Measurements from ENCODE around the gene FIS1. TPM values are rescaled to one million over a fixed set of nuclear protein-coding genes. Genes with fewer than 3 reads are reported as not detected.

FIS1 gene
- total and polyA plus RNA-seq, 2 experiments from 2014 or later = 130 to 131 TPM

DNA sequence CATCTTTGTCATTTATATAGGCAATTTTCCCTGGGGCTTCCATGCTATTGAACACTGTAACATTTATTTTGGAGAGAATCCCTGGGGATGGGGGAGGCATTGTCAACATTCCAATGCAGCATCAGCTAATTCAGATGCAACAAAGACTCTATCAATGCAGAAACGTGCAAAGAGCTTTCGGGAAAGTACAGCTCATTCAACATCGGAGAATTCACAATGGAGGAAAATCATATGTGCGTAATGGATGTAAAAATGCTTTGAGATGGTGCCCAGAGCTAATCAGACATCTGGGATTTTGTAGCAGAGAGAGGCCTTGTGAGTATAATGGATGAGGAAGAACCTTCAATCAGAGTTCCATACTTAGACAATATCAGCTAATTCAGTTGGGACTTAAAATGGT is 28.3 kb upstream of the FIS1 start:
- Histone ChIP-seq H2AFZ (no peak overlapping the region), H3K27me3 (ENCODE audit: insufficient read depth) (no peaks in the 10 kb centered on the region), H3K4me1 (ENCODE audit: insufficient read depth) (peaks cover 16% of the 10 kb centered on the region), H3K36me3 (ENCODE audit: insufficient read depth) (no peaks in the 10 kb centered on the region), H3K27ac (ENCODE audit: low read depth) (peak overlapping the region; percentile 21; the same call in 1 of the 2 replicates), H3K4me3 (no peak overlapping the region), H4K20me1 (replicated peaks; ENCODE audit: insufficient read depth) (no peaks in the 10 kb centered on the region), H3F3A (replicated peaks; ENCODE audit: low read depth) (0 out of 2 replicates have a peak, but pooled peaks cover 2% of the 10 kb centered on the region), H3K9me2 (ENCODE audit: insufficient read depth) (no peaks in the 10 kb centered on the region; the same call in 1 of the 2 replicates), H3K4me2 (peak overlapping the region; percentile 31; the same call in 1 of the 2 replicates), H3K79me2 (replicated peaks; ENCODE audit: insufficient read depth) (no peaks in the 10 kb centered on the region)
- ATAC-seq (peak; percentile 69), DNase-seq (ENCODE audit: low spot score) (peak; percentile 59)
- Mint-ChIP-seq H3K36me3 (ENCODE audit: low read depth) (peaks cover 10% of the 10 kb centered on the region), H3K4me1 (peaks cover 14% of the 10 kb centered on the region), H3K27ac (0 out of 2 replicates have a peak overlapping the region, but pooled peaks have one; percentile 18), H3K4me3 (peak overlapping the region; percentile 0; the same call in 1 of the 3 replicates), H3K27me3 (ENCODE audit: insufficient read depth, low read depth, poor library complexity) (peaks cover 13% of the 10 kb centered on the region), H3K9me3 (peaks cover 4% of the 10 kb centered on the region; the same call in 2 of the 3 replicates)
- TF ChIP-seq JUNB (IDR thresholded peaks at IDR 0.05; ENCODE audit: unreplicated experiment) (no peak), STAT1 (IDR thresholded peaks at IDR 0.05; ENCODE audit: unreplicated experiment) (no peak), CREB1 (CRISPR knock-in tag; IDR thresholded peaks at IDR 0.05; ENCODE audit: low read depth) (no peak), POLR2AphosphoS5 (IDR thresholded peaks at IDR 0.05; ENCODE audit: low read depth) (no peak), EZH2phosphoT487 (IDR thresholded peaks at IDR 0.05; ENCODE audit: unreplicated experiment) (no peak), ZNF331 (CRISPR knock-in tag; IDR thresholded peaks at IDR 0.05; ENCODE audit: low read depth) (no peak), NANOG (IDR thresholded peaks at IDR 0.05; ENCODE audit: borderline replicate concordance) (no peak), ZNF114 (CRISPR knock-in tag; IDR thresholded peaks at IDR 0.05) (no peak), EZH2 (IDR thresholded peaks at IDR 0.05; ENCODE audit: low read depth, unreplicated experiment) (no peak)
- TF ChIP-seq, protein P1, sequence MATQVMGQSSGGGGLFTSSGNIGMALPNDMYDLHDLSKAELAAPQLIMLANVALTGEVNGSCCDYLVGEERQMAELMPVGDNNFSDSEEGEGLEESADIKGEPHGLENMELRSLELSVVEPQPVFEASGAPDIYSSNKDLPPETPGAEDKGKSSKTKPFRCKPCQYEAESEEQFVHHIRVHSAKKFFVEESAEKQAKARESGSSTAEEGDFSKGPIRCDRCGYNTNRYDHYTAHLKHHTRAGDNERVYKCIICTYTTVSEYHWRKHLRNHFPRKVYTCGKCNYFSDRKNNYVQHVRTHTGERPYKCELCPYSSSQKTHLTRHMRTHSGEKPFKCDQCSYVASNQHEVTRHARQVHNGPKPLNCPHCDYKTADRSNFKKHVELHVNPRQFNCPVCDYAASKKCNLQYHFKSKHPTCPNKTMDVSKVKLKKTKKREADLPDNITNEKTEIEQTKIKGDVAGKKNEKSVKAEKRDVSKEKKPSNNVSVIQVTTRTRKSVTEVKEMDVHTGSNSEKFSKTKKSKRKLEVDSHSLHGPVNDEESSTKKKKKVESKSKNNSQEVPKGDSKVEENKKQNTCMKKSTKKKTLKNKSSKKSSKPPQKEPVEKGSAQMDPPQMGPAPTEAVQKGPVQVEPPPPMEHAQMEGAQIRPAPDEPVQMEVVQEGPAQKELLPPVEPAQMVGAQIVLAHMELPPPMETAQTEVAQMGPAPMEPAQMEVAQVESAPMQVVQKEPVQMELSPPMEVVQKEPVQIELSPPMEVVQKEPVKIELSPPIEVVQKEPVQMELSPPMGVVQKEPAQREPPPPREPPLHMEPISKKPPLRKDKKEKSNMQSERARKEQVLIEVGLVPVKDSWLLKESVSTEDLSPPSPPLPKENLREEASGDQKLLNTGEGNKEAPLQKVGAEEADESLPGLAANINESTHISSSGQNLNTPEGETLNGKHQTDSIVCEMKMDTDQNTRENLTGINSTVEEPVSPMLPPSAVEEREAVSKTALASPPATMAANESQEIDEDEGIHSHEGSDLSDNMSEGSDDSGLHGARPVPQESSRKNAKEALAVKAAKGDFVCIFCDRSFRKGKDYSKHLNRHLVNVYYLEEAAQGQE (IDR thresholded peaks at IDR 0.05; ENCODE audit: unreplicated experiment) = no peak
- TF ChIP-seq, protein P2, sequence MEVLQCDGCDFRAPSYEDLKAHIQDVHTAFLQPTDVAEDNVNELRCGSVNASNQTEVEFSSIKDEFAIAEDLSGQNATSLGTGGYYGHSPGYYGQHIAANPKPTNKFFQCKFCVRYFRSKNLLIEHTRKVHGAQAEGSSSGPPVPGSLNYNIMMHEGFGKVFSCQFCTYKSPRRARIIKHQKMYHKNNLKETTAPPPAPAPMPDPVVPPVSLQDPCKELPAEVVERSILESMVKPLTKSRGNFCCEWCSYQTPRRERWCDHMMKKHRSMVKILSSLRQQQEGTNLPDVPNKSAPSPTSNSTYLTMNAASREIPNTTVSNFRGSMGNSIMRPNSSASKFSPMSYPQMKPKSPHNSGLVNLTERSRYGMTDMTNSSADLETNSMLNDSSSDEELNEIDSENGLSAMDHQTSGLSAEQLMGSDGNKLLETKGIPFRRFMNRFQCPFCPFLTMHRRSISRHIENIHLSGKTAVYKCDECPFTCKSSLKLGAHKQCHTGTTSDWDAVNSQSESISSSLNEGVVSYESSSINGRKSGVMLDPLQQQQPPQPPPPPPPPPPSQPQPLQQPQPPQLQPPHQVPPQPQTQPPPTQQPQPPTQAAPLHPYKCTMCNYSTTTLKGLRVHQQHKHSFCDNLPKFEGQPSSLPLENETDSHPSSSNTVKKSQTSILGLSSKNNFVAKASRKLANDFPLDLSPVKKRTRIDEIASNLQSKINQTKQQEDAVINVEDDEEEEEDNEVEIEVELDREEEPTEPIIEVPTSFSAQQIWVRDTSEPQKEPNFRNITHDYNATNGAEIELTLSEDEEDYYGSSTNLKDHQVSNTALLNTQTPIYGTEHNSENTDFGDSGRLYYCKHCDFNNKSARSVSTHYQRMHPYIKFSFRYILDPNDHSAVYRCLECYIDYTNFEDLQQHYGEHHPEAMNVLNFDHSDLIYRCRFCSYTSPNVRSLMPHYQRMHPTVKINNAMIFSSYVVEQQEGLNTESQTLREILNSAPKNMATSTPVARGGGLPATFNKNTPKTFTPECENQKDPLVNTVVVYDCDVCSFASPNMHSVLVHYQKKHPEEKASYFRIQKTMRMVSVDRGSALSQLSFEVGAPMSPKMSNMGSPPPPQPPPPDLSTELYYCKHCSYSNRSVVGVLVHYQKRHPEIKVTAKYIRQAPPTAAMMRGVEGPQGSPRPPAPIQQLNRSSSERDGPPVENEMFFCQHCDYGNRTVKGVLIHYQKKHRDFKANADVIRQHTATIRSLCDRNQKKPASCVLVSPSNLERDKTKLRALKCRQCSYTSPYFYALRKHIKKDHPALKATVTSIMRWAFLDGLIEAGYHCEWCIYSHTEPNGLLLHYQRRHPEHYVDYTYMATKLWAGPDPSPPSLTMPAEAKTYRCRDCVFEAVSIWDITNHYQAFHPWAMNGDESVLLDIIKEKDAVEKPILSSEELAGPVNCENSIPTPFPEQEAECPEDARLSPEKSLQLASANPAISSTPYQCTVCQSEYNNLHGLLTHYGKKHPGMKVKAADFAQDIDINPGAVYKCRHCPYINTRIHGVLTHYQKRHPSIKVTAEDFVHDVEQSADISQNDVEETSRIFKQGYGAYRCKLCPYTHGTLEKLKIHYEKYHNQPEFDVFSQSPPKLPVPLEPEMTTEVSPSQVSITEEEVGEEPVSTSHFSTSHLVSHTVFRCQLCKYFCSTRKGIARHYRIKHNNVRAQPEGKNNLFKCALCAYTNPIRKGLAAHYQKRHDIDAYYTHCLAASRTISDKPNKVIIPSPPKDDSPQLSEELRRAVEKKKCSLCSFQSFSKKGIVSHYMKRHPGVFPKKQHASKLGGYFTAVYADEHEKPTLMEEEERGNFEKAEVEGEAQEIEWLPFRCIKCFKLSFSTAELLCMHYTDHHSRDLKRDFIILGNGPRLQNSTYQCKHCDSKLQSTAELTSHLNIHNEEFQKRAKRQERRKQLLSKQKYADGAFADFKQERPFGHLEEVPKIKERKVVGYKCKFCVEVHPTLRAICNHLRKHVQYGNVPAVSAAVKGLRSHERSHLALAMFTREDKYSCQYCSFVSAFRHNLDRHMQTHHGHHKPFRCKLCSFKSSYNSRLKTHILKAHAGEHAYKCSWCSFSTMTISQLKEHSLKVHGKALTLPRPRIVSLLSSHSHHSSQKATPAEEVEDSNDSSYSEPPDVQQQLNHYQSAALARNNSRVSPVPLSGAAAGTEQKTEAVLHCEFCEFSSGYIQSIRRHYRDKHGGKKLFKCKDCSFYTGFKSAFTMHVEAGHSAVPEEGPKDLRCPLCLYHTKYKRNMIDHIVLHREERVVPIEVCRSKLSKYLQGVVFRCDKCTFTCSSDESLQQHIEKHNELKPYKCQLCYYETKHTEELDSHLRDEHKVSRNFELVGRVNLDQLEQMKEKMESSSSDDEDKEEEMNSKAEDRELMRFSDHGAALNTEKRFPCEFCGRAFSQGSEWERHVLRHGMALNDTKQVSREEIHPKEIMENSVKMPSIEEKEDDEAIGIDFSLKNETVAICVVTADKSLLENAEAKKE (CRISPR knock-in tag; IDR thresholded peaks at IDR 0.05) = no peak
- TF ChIP-seq, protein P3, sequence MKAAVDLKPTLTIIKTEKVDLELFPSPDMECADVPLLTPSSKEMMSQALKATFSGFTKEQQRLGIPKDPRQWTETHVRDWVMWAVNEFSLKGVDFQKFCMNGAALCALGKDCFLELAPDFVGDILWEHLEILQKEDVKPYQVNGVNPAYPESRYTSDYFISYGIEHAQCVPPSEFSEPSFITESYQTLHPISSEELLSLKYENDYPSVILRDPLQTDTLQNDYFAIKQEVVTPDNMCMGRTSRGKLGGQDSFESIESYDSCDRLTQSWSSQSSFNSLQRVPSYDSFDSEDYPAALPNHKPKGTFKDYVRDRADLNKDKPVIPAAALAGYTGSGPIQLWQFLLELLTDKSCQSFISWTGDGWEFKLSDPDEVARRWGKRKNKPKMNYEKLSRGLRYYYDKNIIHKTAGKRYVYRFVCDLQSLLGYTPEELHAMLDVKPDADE (IDR thresholded peaks at IDR 0.05) = no peak
- TF ChIP-seq, protein P4, sequence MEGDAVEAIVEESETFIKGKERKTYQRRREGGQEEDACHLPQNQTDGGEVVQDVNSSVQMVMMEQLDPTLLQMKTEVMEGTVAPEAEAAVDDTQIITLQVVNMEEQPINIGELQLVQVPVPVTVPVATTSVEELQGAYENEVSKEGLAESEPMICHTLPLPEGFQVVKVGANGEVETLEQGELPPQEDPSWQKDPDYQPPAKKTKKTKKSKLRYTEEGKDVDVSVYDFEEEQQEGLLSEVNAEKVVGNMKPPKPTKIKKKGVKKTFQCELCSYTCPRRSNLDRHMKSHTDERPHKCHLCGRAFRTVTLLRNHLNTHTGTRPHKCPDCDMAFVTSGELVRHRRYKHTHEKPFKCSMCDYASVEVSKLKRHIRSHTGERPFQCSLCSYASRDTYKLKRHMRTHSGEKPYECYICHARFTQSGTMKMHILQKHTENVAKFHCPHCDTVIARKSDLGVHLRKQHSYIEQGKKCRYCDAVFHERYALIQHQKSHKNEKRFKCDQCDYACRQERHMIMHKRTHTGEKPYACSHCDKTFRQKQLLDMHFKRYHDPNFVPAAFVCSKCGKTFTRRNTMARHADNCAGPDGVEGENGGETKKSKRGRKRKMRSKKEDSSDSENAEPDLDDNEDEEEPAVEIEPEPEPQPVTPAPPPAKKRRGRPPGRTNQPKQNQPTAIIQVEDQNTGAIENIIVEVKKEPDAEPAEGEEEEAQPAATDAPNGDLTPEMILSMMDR (conservative IDR thresholded peaks at IDR 0.05; ENCODE audit: low read depth in 2 of 2) = no peak
